Measurements from ENCODE around the gene GPRC5C.

The GPRC5C gene, protein sequence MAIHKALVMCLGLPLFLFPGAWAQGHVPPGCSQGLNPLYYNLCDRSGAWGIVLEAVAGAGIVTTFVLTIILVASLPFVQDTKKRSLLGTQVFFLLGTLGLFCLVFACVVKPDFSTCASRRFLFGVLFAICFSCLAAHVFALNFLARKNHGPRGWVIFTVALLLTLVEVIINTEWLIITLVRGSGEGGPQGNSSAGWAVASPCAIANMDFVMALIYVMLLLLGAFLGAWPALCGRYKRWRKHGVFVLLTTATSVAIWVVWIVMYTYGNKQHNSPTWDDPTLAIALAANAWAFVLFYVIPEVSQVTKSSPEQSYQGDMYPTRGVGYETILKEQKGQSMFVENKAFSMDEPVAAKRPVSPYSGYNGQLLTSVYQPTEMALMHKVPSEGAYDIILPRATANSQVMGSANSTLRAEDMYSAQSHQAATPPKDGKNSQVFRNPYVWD

DNA sequence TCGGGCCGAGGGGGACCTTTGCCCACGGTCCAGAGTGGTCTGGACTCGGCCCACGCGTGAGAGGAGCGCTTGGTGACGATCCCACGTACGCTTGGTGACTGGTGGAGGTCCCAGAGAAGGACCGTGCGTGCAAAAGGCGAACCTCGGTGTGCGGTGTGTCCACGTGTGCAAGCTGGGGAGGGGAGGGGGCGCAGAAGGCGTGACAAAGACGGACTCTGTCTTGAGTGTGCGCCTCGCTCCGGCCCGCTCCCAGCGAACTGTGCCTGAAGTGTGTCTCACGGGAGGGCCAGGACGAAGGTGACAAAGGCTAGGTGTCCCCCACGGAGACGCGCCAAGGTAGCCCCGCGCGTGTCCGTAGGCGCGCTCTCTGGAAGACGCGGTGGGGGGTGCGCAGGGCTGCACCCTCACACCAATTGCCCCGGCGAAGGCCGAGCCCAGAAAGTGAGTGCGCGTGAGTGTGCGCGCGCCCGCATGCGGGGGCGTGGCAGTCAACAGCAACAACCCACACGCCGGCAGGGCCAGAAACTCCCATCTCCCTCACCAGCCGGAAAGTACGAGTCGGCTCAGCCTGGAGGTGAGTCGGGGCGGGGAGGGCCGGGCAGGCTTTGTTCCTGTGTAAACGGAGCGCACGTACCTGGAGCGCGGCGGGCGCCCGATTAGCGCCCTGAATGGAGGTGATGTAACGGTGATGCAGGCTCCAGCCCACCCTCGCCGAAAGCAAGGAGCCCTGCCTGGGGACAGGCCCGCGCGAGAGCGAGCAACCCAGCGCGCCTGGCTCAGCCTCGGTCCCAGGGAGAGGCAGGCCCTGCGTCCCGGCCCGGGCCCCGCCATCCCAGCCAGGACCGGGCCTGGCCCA lies at the start of gene GPRC5C:
TSS of gene GPRC5C (plus strand) at position 521 of the 856 bp plus-strand sequence. CDS start 7,689 bp downstream, outside the sequence.
- DNase-seq (ENCODE audit: low read depth) = peak; percentile 21

DNA sequence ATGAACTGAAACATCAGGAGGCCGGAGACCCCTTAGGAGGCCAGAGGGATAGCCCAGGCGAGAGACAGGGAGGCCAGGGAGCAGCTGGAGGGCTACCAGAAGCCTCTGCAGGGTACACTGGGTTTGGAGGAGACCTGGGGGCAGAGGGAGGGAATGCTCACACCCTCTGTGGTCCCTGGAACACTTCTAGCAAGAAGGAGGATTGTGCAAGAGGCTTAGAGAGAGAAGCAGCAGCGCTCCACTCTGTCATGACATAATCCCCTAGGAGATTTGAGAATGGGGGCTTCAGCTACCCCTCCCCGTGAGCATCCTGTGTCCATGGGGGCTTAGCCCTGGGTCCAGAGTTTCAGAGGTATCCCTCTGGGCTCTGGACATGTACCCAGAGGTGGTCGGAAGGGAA lies 48.7 kb upstream of the GPRC5C start:
- DNase-seq (ENCODE audit: low read depth) = no peak

DNA sequence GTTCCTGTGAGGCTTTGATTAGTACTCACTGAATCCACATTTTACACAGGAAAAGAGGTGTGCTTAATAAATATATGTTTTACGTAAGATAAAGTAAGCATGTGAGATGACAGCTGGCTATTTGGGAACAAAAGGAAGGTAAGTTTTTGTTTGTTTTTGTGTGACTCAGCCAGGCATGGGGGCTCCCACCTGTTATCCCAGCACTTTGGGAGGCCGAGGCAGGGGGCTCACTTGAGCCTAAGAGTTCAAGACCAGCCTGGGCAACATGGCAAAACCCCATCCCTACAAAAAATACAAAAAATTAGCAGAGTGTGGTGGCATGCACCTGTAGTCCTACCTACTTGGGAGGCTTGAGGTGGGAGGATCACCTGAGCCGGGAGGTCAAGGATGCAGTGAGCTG lies 46.7 kb upstream of the GPRC5C start:
- no peak for DNase-seq (ENCODE audit: low read depth)

DNA sequence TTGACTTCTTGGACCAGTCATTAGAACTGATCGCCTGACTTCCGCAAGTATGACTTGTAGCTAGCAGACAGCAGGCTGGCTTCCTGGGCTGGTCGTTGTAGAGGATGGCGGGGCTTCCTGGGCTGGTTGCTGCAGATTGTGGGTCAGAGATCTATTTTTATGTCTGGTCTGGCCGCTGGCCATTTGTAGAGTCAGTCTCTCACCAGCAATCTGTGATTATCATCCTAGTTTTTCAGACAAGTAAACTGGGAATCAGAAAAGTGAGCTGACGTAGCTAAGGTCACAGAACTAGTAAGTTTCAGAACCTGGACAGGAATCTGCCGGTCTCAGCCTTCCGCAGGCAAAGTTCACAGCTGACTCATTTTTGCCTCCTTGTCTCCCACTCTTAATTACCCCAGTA lies 45.5 kb upstream of the GPRC5C start:
- no peak for DNase-seq (ENCODE audit: low read depth)

DNA sequence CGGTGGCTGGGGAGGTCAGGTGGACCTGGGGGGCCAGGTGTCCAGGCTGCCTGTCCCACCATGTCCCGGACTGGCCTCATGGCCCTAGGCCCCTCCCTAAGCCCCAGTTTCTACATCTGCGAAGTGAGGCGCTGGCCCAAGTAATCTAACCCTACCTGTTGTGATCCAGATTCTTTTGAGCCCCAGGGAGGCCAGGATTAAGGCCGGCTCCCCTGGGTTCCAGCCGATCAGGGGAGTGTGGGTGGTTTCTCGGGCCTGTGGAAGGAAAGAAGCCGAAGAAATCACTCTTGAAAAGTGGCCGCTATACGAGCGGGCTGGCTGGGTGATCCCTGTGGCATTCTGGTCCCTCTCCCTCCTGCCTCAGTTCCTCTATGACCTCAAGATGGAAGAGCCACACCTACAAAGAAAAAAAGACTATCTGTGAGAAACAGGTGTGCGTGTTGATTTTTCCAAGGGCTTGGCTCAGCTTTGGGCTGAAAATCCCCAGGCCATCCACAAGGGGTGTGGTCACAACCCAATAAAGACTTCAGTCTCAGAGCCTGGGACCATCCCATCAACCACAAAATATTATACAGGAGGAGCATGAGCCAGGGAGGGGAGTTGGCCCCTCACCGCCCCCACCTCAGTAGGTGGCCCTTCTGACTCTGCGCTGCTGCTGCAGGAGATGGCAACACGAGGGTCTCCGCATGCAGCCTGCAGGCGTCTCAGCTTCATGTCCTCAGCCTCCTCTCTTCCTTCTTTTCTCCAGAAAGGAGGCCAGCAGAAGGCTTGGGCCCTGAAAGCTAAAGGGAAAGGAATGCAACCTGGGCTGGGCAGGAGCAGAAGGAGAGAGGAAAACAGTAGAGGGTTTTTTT lies 44.3 kb upstream of the GPRC5C start:
- no peak for DNase-seq (ENCODE audit: low read depth)

DNA sequence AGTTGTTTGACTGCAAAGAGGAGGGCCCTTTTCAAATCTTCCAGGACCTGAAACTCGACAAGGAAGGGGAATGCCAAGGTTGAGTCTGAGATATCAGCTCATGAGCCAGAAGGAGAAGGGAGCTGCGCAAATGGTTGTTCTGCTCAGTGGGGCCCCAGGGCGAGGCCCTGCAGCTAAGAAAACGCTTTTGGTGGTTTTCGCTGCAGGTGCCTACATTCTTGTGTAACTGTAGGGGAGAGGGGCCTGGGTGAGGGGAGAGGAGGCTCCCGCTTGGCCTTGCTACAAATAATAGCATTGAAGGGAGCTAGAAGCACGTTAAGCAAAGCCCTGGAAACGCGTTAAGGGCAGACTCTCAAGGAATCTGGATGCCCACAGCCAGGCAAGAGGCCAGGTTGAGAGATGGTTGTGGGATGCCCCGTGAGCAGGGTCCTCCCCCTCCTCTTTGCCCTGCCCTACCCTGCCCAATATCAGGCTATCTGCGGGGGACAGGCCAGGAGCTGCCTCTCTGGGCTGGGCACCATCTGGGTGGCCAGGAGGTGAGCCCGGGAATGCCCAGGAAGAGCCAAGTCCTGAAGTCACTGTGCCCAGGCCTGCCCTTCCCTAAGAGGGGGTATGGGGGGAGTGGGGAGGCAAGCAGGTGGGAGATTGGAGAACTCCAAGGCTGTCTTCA lies 42.7 kb upstream of the GPRC5C start:
- no peak for DNase-seq (ENCODE audit: low read depth)

DNA sequence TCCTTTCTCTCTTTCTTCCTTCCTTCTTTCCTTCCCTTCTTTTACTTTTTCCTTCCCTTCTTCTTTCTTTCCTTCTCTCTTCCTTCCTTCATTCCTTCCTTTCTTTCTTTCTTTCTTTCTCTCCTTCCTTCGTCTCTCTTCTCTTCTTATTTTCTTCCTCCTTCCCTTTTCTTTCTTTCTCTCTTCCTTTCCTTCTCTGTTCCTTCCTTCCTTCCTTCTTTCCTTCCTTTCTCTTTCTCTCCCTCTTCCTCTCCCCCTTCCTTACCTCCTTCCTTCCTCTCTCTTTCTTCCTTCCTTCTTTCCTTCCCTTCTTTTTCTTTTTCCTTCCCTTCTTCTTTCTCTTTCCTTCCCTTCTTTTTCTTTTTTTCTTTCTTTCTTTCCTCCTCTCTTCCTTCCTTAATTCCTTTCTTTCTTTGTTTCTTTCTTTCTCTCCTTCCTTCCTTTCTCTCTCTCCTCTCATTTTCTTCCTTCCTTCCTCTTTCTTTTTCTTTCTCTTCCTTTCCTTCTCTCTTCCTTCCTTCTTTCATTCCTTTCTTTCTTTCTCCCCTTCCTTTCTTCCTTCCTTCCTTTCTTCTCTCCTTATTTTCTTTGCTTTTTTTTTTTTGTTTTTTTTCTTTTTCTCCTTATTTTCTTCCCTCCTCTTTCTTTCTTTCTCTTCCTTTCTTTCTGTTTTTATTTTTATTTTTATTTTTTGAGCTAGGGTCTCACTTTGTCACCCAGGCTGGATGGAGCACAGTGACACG lies 41.8 kb upstream of the GPRC5C start:
- DNase-seq (ENCODE audit: low read depth) = no peak

DNA sequence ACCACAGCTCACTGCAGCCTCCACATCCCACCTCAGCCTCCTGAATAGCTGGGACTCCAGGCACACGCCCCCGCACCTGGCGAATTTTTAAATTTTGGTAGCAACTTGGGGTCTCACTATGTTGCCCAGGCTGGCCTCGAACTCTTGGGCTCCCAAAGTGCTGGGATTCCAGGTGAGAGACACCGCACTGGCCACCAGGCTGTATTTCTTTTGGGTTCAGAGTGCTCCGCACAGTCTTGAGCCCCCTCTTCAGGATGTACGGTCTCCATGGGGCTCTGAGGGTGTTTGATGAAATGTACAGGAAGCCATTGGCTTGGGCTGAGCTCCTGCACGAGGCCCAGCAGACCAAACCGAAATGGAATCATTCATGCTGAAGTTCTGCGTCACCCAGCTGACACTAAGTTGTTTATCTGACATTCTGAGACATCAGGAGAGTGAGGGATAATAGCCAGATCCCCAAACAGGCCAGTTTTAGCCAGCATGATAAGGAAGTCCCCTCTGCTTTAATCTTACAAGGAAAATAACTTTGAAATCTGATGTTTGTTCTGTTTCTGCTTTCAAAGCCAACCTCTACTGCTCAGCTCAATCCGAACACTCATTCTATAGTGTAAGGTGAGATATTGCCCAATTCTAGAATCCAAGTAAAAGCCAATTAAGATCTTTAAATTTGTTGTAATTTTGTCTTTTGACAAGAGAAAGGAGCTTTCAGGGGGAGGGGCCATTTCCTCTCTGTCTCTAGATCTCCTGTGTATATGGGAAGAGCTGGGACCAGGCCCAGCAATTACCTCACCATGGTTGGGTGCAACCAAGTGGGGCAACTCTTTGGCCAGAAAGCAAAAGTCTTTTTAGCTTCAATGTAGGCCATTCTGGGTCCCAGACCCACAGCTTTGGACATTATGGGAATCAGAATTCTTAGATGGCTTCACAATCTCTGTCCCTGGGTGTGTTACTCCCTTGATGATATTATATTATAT lies 40.9 kb upstream of the GPRC5C start:
- no peak for DNase-seq (ENCODE audit: low read depth)

DNA sequence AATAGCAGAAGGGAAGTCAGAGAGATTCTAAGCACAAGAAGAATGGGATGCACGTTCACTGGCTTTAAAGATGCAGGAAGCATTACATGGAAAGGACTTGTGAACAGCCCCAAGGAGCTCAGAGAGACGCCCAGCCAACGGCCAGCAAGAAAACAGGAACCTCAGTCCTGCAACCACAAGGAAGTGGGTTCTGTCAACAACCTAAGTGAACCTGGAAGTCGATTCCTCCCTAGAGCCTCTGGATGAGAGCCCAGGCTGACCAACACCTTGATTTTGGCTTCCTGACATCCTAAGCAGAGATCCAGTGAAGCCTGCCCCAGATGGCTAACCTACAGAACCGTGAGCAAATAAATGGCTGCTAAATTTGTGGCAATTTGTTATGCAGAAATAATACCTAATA lies 40.1 kb upstream of the GPRC5C start:
- no peak for DNase-seq (ENCODE audit: low read depth)

DNA sequence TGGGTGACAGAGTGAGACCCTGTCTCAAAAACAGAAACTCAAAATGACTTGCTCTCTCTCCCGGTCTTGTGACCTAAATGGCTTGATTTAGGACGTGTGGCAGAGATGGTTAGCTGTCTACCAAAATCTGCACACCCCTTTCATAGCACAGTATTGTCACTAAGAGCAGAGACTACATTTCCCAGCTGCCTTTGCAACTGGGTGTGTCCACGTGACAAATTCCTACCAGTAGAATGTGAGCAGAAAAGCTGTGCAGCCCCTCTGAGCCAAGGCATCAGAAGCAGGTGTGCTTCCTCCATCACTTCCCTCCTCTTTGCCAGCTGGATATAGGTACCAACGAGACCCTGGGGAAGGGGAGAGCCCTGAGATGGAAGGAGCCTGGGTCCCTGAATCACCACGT lies 39.0 kb upstream of the GPRC5C start:
- no peak for DNase-seq (ENCODE audit: low read depth)

DNA sequence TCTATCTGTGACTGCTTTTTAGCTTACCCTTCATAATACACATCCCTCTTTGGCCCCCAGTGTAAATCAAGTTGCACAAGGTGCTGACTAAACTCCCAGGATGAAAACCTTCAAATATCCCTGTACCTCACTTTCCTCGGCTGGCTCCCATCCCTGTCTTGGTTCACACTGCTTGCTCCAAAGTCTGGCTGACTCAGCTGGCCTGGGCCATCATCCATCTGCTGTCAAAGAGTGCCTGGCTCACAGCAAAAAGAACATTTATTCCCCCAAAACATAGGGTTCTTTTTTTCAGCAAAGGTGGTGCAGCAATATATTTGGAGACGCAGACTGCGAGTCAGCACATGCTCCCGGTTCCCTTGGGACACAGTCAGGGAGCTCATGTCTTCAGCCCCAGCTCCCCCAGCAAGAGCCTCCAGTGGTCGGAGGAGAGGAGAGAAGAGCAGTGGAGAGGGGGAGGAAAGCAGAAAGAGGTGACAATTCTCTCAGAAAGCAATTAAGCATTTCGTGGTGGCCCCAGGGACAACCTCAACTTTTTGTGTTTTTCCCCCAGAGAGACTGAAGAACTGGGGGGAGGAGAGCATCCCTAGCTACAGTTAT lies 38.4 kb upstream of the GPRC5C start:
- DNase-seq (ENCODE audit: low read depth) = no peak

DNA sequence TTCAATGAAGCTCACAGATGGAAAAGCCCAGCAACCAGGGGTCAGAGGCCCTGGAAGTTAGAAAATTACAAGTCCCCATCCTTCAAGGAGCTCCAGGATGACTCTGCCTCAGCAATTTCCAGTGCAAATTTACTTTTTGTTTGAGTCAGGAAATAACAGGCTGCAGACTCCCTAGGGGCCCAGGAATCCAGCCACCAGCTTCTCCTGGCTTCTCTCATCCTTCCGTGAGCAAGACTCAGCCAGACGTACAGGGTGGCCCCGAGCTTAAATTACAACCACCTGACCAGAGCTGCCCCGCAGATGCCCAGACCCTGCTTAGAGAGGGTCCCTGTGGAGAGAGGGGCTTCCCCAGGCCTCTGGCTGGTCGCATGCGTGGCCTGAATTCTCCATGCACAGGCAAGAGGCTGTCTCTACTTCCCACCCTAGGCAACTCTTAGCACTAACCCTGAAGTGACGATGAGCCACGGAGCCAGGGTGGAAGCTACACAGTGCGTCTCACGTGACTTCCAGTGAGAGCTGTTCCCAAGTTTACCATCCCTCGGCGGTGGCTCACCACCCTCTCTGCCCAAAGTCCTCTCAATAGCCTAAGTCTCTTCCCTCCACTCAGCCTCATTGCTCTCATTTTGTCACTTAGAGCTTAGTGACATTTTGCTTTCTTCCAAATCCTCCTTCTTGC lies 37.5 kb upstream of the GPRC5C start:
- no peak for DNase-seq (ENCODE audit: low read depth)

DNA sequence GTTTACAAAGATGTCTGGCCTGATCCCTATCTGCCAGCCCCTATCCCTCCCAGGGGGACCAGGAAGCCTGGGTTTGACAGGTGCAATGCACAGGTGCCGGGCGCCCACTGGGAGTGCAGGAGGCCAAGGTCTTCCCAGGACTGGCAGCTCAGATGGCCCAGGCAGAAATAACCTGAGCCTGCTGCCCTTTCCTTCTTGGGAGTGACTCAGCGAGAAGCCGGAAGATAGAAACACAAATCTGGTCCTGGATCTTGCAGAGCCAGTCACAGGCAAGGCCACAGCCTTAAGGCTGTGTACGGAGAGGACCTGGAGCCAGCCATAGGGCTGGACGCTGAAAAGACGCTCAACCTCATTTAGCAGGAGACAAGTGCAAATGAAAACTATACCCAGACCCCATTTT lies 36.9 kb upstream of the GPRC5C start:
- DNase-seq (ENCODE audit: low read depth) = no peak

DNA sequence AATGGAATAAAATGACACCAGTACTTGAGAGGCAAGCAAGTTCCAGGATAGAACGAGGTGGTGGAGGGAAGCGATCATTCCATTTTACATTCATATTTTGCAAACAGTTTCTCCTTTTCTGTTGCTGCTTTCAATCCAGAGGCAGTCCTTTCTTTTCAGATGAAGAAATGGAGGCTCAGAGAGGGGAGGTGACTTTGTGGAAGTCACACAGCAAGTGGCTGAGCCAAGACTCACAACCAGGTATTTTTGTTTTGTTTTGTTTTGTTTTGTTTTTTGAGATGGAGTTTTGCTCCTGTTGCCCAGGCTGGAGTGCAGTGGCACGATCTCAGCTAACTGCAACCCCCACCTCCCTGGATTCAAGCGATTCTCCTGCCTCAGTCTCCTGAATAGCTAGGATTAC lies 35.3 kb upstream of the GPRC5C start:
- no peak for DNase-seq (ENCODE audit: low read depth)

DNA sequence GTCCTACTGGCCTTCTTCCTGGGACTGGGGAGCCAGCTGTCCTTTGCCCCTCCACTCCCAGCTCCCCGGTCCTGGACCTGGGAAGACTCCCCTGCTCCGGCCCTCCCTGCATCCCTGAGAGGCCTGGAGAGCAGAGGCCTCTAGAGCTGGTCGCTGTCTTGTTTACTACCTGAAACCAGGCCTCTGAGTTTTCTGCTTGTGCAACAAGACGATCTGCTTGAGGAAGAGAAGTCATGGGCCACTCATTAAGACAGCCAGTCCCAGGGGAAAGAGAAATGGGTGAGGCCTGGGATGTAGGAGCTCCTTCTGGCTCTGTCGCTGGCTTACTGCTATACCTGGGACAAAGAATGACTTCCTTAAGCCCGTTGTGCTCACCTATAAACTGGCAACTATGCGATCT lies 29.8 kb upstream of the GPRC5C start:
- DNase-seq (ENCODE audit: low read depth) = no peak

DNA sequence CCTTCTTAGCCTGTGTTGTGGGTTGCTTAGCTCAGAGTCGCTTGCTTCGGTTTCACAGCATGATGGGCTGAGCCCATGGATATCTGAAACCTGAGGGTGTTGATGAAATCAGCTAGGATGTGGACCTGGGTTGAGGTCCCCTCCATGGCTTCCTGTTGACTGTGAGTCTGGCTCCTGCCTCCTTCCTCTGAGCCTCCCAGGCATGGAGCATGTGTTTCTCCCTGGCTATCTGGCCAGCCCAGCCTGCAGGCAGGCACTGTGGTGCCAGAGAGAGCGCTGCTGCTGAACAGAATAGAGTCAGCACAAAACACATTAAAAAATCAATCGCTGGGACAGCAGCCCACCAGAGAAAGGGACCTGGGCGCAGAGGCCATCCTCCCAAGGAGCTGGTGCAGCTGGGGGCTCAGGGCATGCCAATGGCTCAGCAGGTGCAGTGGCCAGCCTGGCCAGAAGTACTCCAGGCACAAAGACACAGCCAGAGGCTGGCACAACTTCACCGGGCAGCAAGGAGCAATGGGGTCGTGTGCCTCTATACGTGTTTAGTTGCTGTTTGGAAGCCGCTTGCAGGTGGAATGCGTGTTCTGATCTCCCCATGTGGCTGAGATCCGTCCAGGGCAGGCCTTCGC lies 28.3 kb upstream of the GPRC5C start:
- DNase-seq (ENCODE audit: low read depth) = no peak

DNA sequence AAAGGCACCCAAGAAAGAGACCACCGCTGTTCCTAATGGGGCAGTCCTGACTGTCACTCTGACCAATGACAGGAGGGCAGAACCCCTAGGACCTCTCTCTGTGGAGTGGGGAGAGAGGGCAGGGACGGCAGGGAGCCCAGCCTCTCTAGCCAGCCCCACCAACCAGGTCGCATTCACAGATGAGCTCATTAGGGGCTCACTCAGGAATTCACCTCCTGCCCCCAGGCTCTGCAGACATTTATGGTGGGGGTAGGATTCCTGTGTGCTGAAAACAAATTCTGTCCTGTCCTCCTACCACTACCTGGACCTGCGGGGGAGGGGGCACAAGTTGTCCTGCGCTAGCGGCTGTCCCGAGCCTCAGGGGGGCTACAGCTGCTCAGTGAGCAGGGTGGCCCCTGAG lies 27.7 kb upstream of the GPRC5C start:
- DNase-seq (ENCODE audit: low read depth) = no peak

DNA sequence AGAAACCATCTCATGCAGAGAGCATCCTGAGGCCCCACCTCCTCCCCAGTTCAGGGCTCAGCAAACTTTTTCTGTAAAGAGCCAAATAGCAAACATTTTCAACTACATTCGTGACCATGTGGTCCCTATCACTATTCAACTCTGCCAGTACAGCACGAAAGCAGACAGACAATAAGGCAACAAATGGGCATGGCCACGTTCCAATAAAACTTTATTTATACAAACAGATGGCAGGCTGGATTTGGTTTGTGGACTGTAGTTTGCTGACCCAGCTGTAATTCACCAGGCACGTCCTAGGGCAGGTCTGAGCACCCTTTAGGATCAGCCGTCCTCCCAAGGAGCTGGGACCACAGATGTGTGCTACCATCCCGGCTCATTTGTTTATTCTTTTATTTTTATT lies 27.1 kb upstream of the GPRC5C start:
- DNase-seq (ENCODE audit: low read depth) = no peak

Data from iris pigment epithelial cell (primary cell).